SK-N-SH (cell line): ENCODE measurements around the gene TET2. TPM values are rescaled to one million over a fixed set of nuclear protein-coding genes. Genes with fewer than 3 reads are reported as not detected.

Experiments
- CTCF ChIA-PET: fragments of 300-600, 350-600 bp; formaldehyde crosslinking; extraction: SDS; loops from one replicate; lab custom pipeline; 2021; lab: Yijun Ruan, JAX
- POLR2A ChIA-PET: fragments of 350-600 bp; sonication (Branson Sonifier 250); formaldehyde crosslinking; extraction: SDS; loops from one replicate; lab custom pipeline; 2020; ENCODE audit warnings: antibody characterized with exemption, inconsistent platforms; lab: Yijun Ruan, JAX
- DNase-seq: peaks from one replicate; pipeline ENCODE4 v3.0.0; 2012
- H2AFZ ChIP-seq: fragments of 200-600 bp; sonication (generic); 2 replicates; pipeline ENCODE4 v1.8.1; 2016; ENCODE audit warnings: antibody characterized with exemption, mild to moderate bottlenecking, low read depth
- H3F3A ChIP-seq: fragments of 200-600 bp; sonication (generic); replicated peaks from 2 replicates; pipeline ENCODE3; 2016; ENCODE audit warnings: antibody characterized with exemption, mild to moderate bottlenecking; ENCODE audit not compliant: insufficient read depth
- H3K27ac ChIP-seq, 2 experiments: fragments of 200-500 bp in 1 of 2; fragments of 200-600 bp in 1 of 2; sonication (Bioruptor generic) in 1 of 2; sonication (generic), shearing (Covaris generic) in 1 of 2; 2 replicates each; pipeline versions ENCODE4 v1.5.1 to v1.6.1; 2014 to 2016; ENCODE audit warnings: low read depth in 2 of 2, inconsistent platforms in 1 of 2, low read length in 1 of 2, mild to moderate bottlenecking in 1 of 2, mixed read lengths in 1 of 2
- H3K27me3 ChIP-seq: fragments of 200-600 bp; sonication (generic), shearing (Covaris generic); 2 replicates; pipeline ENCODE4 v1.6.1; 2016; ENCODE audit warnings: mixed run types; ENCODE audit not compliant: insufficient read depth
- H3K36me3 ChIP-seq, 2 experiments: fragments of 200-500 bp in 1 of 2; fragments of 200-600 bp in 1 of 2; sonication (Bioruptor generic) in 1 of 2; sonication (generic) in 1 of 2; replicated peaks in 1 of 2; 2 replicates each; pipeline versions ENCODE3 to v1.5.1; 2014 to 2016; ENCODE audit warnings: low read length in 1 of 2, mild to moderate bottlenecking in 1 of 2; ENCODE audit not compliant: insufficient read depth in 2 of 2, control insufficient read depth in 1 of 2
- H3K4me1 ChIP-seq, 2 experiments: fragments of 200-500 bp in 1 of 2; fragments of 200-600 bp in 1 of 2; sonication (Bioruptor generic) in 1 of 2; sonication (generic), shearing (Covaris generic) in 1 of 2; 2 replicates each; pipeline versions ENCODE4 v1.5.1 to v1.6.1; 2014 to 2016; ENCODE audit warnings: low read depth in 1 of 2, low read length in 1 of 2, mixed run types in 1 of 2; ENCODE audit not compliant: insufficient read depth in 2 of 2, control insufficient read depth in 1 of 2
- H3K4me2 ChIP-seq: fragments of 200-600 bp; sonication (generic), shearing (Covaris generic); 2 replicates; pipeline ENCODE4 v1.6.1; 2017; ENCODE audit warnings: mixed run types
- H3K4me3 ChIP-seq, 2 experiments: fragments of 200-500 bp in 1 of 2; fragments of 200-600 bp in 1 of 2; sonication (Bioruptor generic) in 1 of 2; sonication (generic), shearing (Covaris generic) in 1 of 2; 2 replicates each; pipeline versions ENCODE4 v1.5.1 to v1.8.1; 2014 to 2016; ENCODE audit warnings: low read depth in 2 of 2, inconsistent platforms in 1 of 2, low read length in 1 of 2, mild to moderate bottlenecking in 1 of 2, mixed read lengths in 1 of 2, moderate library complexity in 1 of 2
- H3K79me2 ChIP-seq: fragments of 200-600 bp; sonication (generic); 2 replicates; pipeline ENCODE4 v1.8.1; 2017; ENCODE audit warnings: mild to moderate bottlenecking; ENCODE audit not compliant: insufficient read depth
- H3K9ac ChIP-seq: fragments of 200-600 bp; sonication (generic); 2 replicates; pipeline ENCODE4 v1.6.1; 2017; ENCODE audit warnings: mixed run types
- H3K9me2 ChIP-seq: fragments of 200-600 bp; sonication (generic); 2 replicates; pipeline ENCODE4 v1.6.1; 2017; ENCODE audit warnings: mixed run types
- H3K9me3 ChIP-seq: fragments of 200-600 bp; sonication (generic); 2 replicates; pipeline ENCODE4 v1.6.1; 2017; ENCODE audit warnings: mixed run types, mild to moderate bottlenecking, moderate library complexity
- H4K20me1 ChIP-seq: fragments of 200-600 bp; sonication (generic); 2 replicates; pipeline ENCODE4 v1.6.1; 2017; ENCODE audit warnings: mild to moderate bottlenecking, mixed run types; ENCODE audit not compliant: insufficient read depth
- ELF1 ChIP-seq: IDR thresholded peaks from 2 replicates; pipeline ENCODE4 v1.4.0; 2012
- EP300 ChIP-seq, 2 experiments: IDR thresholded peaks; 2 replicates each; pipeline versions ENCODE4 v1.4.0 to v1.6.1; 2012; ENCODE audit warnings: borderline replicate concordance in 1 of 2, low read depth in 1 of 2, low read length in 1 of 2
- EZH2phosphoT487 ChIP-seq: fragments of 200-600 bp; sonication (generic); IDR thresholded peaks from 2 replicates; pipeline ENCODE4 v1.6.1; 2017; ENCODE audit warnings: low read depth, mixed run types, mild to moderate bottlenecking, antibody characterized with exemption, moderate library complexity, borderline replicate concordance
- GATA2 ChIP-seq: sonication (generic); formaldehyde crosslinking; IDR thresholded peaks from 2 replicates; pipeline ENCODE4 v1.5.0; 2020; ENCODE audit warnings: mild to moderate bottlenecking, missing genetic modification reagents
- IRF3 ChIP-seq: fragments of 150-350 bp; IDR thresholded peaks from 2 replicates; pipeline ENCODE4 v1.6.1; 2016; ENCODE audit warnings: mild to moderate bottlenecking, low read depth, low read length
- MAX ChIP-seq: IDR thresholded peaks from 2 replicates; pipeline ENCODE4 v1.4.0; 2012; ENCODE audit warnings: low read depth
- MEF2A ChIP-seq: IDR thresholded peaks from 2 replicates; pipeline ENCODE4 v1.4.0; 2012; ENCODE audit warnings: low read depth, borderline replicate concordance
- MXI1 ChIP-seq: IDR thresholded peaks from 2 replicates; pipeline ENCODE4 v1.6.1; 2012; ENCODE audit warnings: mild to moderate bottlenecking, low read depth, low read length, improper control_type of control experiment
- NFIC ChIP-seq: IDR thresholded peaks from 2 replicates; pipeline ENCODE4 v1.4.0; 2012; ENCODE audit warnings: borderline replicate concordance
- SIN3A ChIP-seq: IDR thresholded peaks from 2 replicates; pipeline ENCODE4 v1.6.1; 2012; ENCODE audit warnings: low read depth, mild to moderate bottlenecking, low read length, moderate library complexity, borderline replicate concordance
- SMC3 ChIP-seq: IDR thresholded peaks from 2 replicates; pipeline ENCODE4 v1.6.1; 2012; ENCODE audit warnings: low read depth, low read length, improper control_type of control experiment
- TEAD4 ChIP-seq: IDR thresholded peaks from 2 replicates; pipeline ENCODE4 v1.4.0; 2012; ENCODE audit warnings: mild to moderate bottlenecking, borderline replicate concordance; ENCODE audit not compliant: insufficient read depth
- USF1 ChIP-seq: IDR thresholded peaks from 2 replicates; pipeline ENCODE4 v1.4.0; 2012; ENCODE audit warnings: low read depth, borderline replicate concordance
- USF2 ChIP-seq: fragments of 150-350 bp; IDR thresholded peaks from 2 replicates; pipeline ENCODE4 v1.6.1; 2017; ENCODE audit warnings: antibody characterized with exemption, low read length, low read depth, borderline replicate concordance
- WGBS: methylation state at CpG from one replicate; pipeline ENCODE4 v1.1.6; 2017; ENCODE audit warnings: low lambda C conversion rate; 5-methylcytosine and 5-hydroxymethylcytosine counted together
- polyA plus RNA-seq, 3 experiments: library from polyadenylated mRNA; depleted of rRNA; stranded (reverse); fragments of >200 nt; gene quantifications; 2 replicates each; pipeline ENCODE4 v1.2.3, GENCODE V29; 2012

Gene TET2
- polyA plus RNA-seq, 1 of the 3 experiments (the other 2 are of a cell fraction): 3.5 TPM

- Histone ChIP-seq H3F3A (peaks cover 4% of the 10 kb centered on the region), H3K4me1 (peaks cover 2 to 11% of the 10 kb centered on the region in 2 experiments; a peak in 2 of 4 replicates), H3K27ac (no peak overlapping the region), H3K9ac (no peak overlapping the region), H2AFZ (no peak overlapping the region), H3K4me3 (no peak overlapping the region), H3K36me3 (peaks cover 0 to 2% of the 10 kb centered on the region in 2 experiments), H4K20me1 (no peaks in the 10 kb centered on the region; the same call in 1 of the 2 replicates), H3K9me3 (no peaks in the 10 kb centered on the region), H3K27me3 (no peaks in the 10 kb centered on the region), H3K9me2 (no peaks in the 10 kb centered on the region), H3K4me2 (no peak overlapping the region), H3K79me2 (peaks cover 33% of the 10 kb centered on the region; the same call in 1 of the 2 replicates)
- CTCF ChIA-PET: no interaction called here
- POLR2A ChIA-PET: no interaction called here
- DNase-seq: no peak
- 97% methylated on average over 1 of the region's 1 CpG for WGBS
- TF ChIP-seq EZH2phosphoT487 (no peak), USF2 (no peak), SMC3 (no peak), SIN3A (no peak), TEAD4 (no peak), USF1 (no peak), IRF3 (no peak), EP300 (IDR thresholded peaks at IDR 0.05; ENCODE audit: borderline replicate concordance in 1 of 2, low read depth in 1 of 2, low read length in 1 of 2) (no peak), GATA2 (CRISPR knock-in tag) (no peak), MXI1 (no peak), MEF2A (no peak), MAX (no peak), ELF1 (no peak), NFIC (no peak)
Observed at GRCh38 chr4:105210916-105211315, 64.2 kb downstream of the TET2 start.
